HepG2 (cell line): ENCODE results near the gene KRTAP12-2. TPM values are rescaled to one million over a fixed set of nuclear protein-coding genes. Genes with fewer than 3 reads are reported as not detected.

Source experiments
- ATAC-seq: fragments of 200-7000 bp; cut with Tn5 transposase; 3 replicates; pipeline ENCODE4 v1.9.1; 2020; ENCODE audit warnings: mild to moderate bottlenecking, moderate library complexity
- BruUV-seq: library from RNA; stranded (reverse); fragments of 400-500 nt; replicated peaks from 2 replicates; lab custom pipeline; 2021; lab: Mats Ljungman, UMichigan
- CTCF ChIA-PET: fragments of 300-600 bp; formaldehyde crosslinking; extraction: SDS; loops from one replicate; lab custom pipeline; 2021; ENCODE audit warnings: low total read pairs, inconsistent platforms, low intra/inter-chr PET ratio; lab: Yijun Ruan, JAX
- POLR2A ChIA-PET: fragments of 350-600 bp; sonication (Branson Sonifier 250); formaldehyde crosslinking; loops from one replicate; lab custom pipeline; 2020; ENCODE audit warnings: antibody characterized with exemption, inconsistent platforms; lab: Yijun Ruan, JAX
- DNase-seq: peaks from one replicate; pipeline ENCODE4 v3.0.0-alpha.2; 2015; ENCODE audit warnings: low spot score
- FAIRE-seq: peaks from 3 replicates; lab custom pipeline; 2011; peaks lifted over from hg19 to GRCh38; lab: Jason Lieb, UNC
- H2AFZ ChIP-seq: one replicate; pipeline ENCODE4 v1.6.1; 2011; ENCODE audit warnings: low read length, inconsistent platforms
- H3K27ac ChIP-seq: fragments of 300-600 bp; 3 replicates; pipeline ENCODE4 v1.8.0; 2011; ENCODE audit warnings: mixed run types, mild to moderate bottlenecking, mixed read lengths, low read length, inconsistent platforms; ENCODE audit not compliant: insufficient read depth; ENCODE audit errors: extremely low read length
- H3K27me3 ChIP-seq, 2 experiments: fragments of 200-600 bp in 1 of 2; 2 replicates in 1 of 2; 3 replicates in 1 of 2; pipeline versions ENCODE4 v1.6.0 to v1.8.0; 2011; ENCODE audit warnings: low read length in 2 of 2, mild to moderate bottlenecking in 2 of 2, moderate library complexity in 2 of 2, inconsistent platforms in 1 of 2; ENCODE audit not compliant: insufficient read depth in 2 of 2, control insufficient read depth in 1 of 2
- H3K36me3 ChIP-seq, 2 experiments: fragments of 200-600 bp in 1 of 2; replicated peaks in 1 of 2; 2 replicates in 1 of 2; 3 replicates in 1 of 2; pipeline versions ENCODE4 v1.5.1 to v1.8.0; 2011; ENCODE audit warnings: low read length in 2 of 2, inconsistent platforms in 1 of 2; ENCODE audit not compliant: insufficient read depth in 2 of 2, control insufficient read depth in 1 of 2
- H3K4me1 ChIP-seq: 2 replicates; pipeline ENCODE4 v1.5.1; 2012; ENCODE audit warnings: low read length, inconsistent platforms; ENCODE audit not compliant: insufficient read depth
- H3K4me2 ChIP-seq: 2 replicates; pipeline ENCODE4 v1.6.0; 2011; ENCODE audit warnings: low read depth, low read length, inconsistent platforms
- H3K4me3 ChIP-seq, 3 experiments: fragments of 200-600 bp in 1 of 3; sonication (generic), shearing (Covaris generic) in 1 of 3; replicated peaks in 1 of 3; 2 replicates each; pipeline ENCODE4 v1.5.1; 2011 to 2016; ENCODE audit warnings: low read length in 3 of 3, inconsistent platforms in 2 of 3, low read depth in 2 of 3, mild to moderate bottlenecking in 2 of 3, control low read depth in 1 of 3, mixed read lengths in 1 of 3; ENCODE audit not compliant: insufficient read depth in 1 of 3
- H3K79me2 ChIP-seq: one replicate; pipeline ENCODE4 v1.6.1; 2011; ENCODE audit warnings: low read length, inconsistent platforms; ENCODE audit not compliant: insufficient read depth
- H3K9ac ChIP-seq: 2 replicates; pipeline ENCODE4 v1.6.0; 2011; ENCODE audit warnings: mild to moderate bottlenecking, low read depth, low read length, inconsistent platforms; ENCODE audit not compliant: insufficient read depth
- H3K9me3 ChIP-seq: 2 replicates; pipeline ENCODE4 v1.5.1; 2012; ENCODE audit warnings: mild to moderate bottlenecking, low read length
- H4K20me1 ChIP-seq: 2 replicates; pipeline ENCODE4 v1.6.0; 2011; ENCODE audit warnings: inconsistent platforms, mild to moderate bottlenecking, low read length, moderate library complexity; ENCODE audit not compliant: insufficient read depth
- CBFB ChIP-seq: sonication (generic); formaldehyde crosslinking; IDR thresholded peaks from 2 replicates; pipeline ENCODE4 v1.4.0; 2020; ENCODE audit warnings: missing genetic modification reagents
- DPF2 ChIP-seq: sonication (generic); formaldehyde crosslinking; IDR thresholded peaks from 2 replicates; pipeline ENCODE4 v1.4.0; 2020; ENCODE audit warnings: mild to moderate bottlenecking, low read depth, missing genetic modification reagents, borderline replicate concordance
- FOXO1 ChIP-seq: sonication (generic); formaldehyde crosslinking; IDR thresholded peaks from 2 replicates; pipeline ENCODE4 v1.4.0; 2020; ENCODE audit warnings: missing genetic modification reagents
- PRMT3 ChIP-seq: sonication (generic); formaldehyde crosslinking; IDR thresholded peaks from 2 replicates; pipeline ENCODE4 v1.8.1; 2022; ENCODE audit warnings: low read depth, mild to moderate bottlenecking, moderate library complexity, missing genetic modification reagents, borderline replicate concordance
- SRSF9 ChIP-seq: fragments of 200-400 bp; formaldehyde crosslinking; IDR thresholded peaks from 2 replicates; pipeline ENCODE4 v1.6.1; 2018; ENCODE audit warnings: borderline replicate concordance, mild to moderate bottlenecking, low read depth, low read length; ENCODE audit not compliant: insufficient read depth, poor library complexity, severe bottlenecking
- ZNF34 ChIP-seq: sonication (generic); formaldehyde crosslinking; IDR thresholded peaks from 2 replicates; pipeline ENCODE4 v1.4.0; 2020; ENCODE audit warnings: mild to moderate bottlenecking, missing genetic modification reagents, borderline replicate concordance
- ZNF382 ChIP-seq: sonication (generic); formaldehyde crosslinking; IDR thresholded peaks from 2 replicates; pipeline ENCODE4 v1.5.0; 2020; ENCODE audit warnings: missing genetic modification reagents, mild to moderate bottlenecking, borderline replicate concordance
- ZNF431 ChIP-seq: sonication (generic); formaldehyde crosslinking; IDR thresholded peaks from 2 replicates; pipeline ENCODE4 v1.9.0; 2022; ENCODE audit warnings: missing genetic modification reagents, low read depth, mild to moderate bottlenecking, borderline replicate concordance
- ZNF660 ChIP-seq: sonication (generic); formaldehyde crosslinking; IDR thresholded peaks from 2 replicates; pipeline ENCODE4 v1.5.1; 2020; ENCODE audit warnings: mild to moderate bottlenecking, low read depth, missing genetic modification reagents, borderline replicate concordance
- WGBS: methylation state at CpG from one replicate; pipeline ENCODE4 v1.1.6; 2017; ENCODE audit warnings: low lambda C conversion rate; 5-methylcytosine and 5-hydroxymethylcytosine counted together
- in situ Hi-C: cut with HindIII; loops from 2 replicates; pipeline ENCODE4 v1.10.0; 2017; ENCODE audit warnings: low pct_unique_long_range_greater_than_20kb; ENCODE audit not compliant: extremely low pct_ligation_motif_present
- intact Hi-C: fragments of 100-400 bp; cut with micrococcal nuclease; formaldehyde crosslinking; loops from one replicate; pipeline ENCODE4 v1.10.0; 2022; ENCODE audit not compliant: unreplicated experiment
- polyA plus RNA-seq, 8 experiments: library from polyadenylated mRNA; depleted of rRNA in 3 of 8; stranded (reverse) in 7 of 8; unstranded in 1 of 8; fragments of >200 nt; fragmentation: Illumina TruSeq in 4 of 8; extraction: Trizol in 4 of 8; gene quantifications; 2 replicates each; pipeline versions ENCODE4 v1.2.1 to v1.2.3, GENCODE V29; 2011 to 2016; ENCODE audit warnings: low read depth in 4 of 8, missing spikeins in 1 of 8, mixed read lengths in 1 of 8; ENCODE audit not compliant: insufficient read depth in 1 of 8
- total RNA-seq, 5 experiments: library from RNA; depleted of rRNA; stranded (reverse); fragments of >200 nt; fragmentation: Illumina TruSeq; extraction: Trizol; gene quantifications; 2 replicates each; pipeline ENCODE4 v1.2.3, GENCODE V29; 2016; ENCODE audit warnings: low read depth in 1 of 5
- TF ChIP-seq, protein P1 (sequence below): IDR thresholded peaks from 2 replicates; pipeline ENCODE4 v1.6.1; 2018; ENCODE audit warnings: missing genetic modification reagents
- TF ChIP-seq, protein P2 (sequence below), 2 experiments: sonication (generic) in 1 of 2; formaldehyde crosslinking in 1 of 2; IDR thresholded peaks; 2 replicates each; pipeline versions ENCODE4 v1.6.1 to v1.9.0; 2014 to 2022; ENCODE audit warnings: antibody characterized with exemption in 1 of 2, borderline replicate concordance in 1 of 2, inconsistent platforms in 1 of 2, low read depth in 1 of 2, missing genetic modification reagents in 1 of 2
- TF ChIP-seq, protein P3 (sequence below): sonication (generic); formaldehyde crosslinking; conservative IDR thresholded peaks from 2 replicates; pipeline ENCODE4 v1.4.0; 2020; ENCODE audit warnings: missing genetic modification reagents

The KRTAP12-2 gene
- total and polyA plus RNA-seq, 2 of the 13 experiments (the other 11 are each of a cell fraction or from before 2014, with no cell fraction given) = not detected

DNA sequence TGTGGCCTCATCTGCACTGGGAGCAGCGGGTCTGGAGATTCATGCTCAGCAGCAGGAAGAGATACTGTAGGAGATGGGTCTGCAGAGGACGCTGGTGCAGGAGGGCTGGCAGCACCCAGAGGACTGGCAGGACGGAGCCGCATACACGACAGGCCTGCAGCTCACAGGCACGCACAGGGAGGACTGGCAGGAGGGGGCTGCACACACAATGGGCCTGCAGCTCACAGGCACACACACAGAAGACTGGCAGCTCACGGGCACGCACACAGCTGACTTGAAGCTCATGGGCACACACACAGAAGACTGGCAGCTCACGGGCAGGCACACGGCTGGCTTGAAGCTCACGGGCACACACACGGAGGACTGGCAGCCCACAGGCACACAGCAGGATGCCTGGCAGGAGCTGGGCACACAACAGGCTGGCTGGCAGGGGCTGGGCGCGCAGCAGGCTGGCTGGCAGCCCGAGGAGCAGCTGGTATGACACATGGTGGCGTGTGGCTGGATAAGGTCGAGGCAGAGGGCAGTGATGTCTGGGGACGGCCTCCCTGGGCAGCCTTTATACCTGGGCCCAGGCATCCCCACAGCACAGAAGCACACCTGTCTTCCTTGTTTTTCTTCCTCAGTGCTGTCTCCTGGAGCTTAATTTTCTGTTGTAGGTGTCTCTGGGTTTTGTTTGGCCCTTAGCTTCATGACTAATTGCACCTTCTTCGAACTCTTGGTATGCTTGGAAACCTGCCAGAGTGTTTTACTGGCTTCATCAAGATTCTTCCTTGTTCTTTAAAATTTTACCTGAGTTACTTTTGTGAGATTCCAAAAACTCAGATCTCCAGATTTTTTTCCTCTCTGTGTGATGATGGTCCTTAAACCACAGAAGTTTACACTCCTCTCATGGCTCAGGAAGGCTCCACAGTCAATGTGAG lies at the start of gene KRTAP12-2 (continued):
- TF ChIP-seq, protein P1, sequence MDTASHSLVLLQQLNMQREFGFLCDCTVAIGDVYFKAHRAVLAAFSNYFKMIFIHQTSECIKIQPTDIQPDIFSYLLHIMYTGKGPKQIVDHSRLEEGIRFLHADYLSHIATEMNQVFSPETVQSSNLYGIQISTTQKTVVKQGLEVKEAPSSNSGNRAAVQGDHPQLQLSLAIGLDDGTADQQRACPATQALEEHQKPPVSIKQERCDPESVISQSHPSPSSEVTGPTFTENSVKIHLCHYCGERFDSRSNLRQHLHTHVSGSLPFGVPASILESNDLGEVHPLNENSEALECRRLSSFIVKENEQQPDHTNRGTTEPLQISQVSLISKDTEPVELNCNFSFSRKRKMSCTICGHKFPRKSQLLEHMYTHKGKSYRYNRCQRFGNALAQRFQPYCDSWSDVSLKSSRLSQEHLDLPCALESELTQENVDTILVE (CRISPR knock-in tag) = no peak
- no peak for TF ChIP-seq SRSF9
- TF ChIP-seq ZNF382 = no peak
- no peak for TF ChIP-seq ZNF660 (CRISPR knock-in tag)
- no peak for TF ChIP-seq CBFB (CRISPR knock-in tag)
- TF ChIP-seq DPF2 (CRISPR knock-in tag) = no peak

DNA sequence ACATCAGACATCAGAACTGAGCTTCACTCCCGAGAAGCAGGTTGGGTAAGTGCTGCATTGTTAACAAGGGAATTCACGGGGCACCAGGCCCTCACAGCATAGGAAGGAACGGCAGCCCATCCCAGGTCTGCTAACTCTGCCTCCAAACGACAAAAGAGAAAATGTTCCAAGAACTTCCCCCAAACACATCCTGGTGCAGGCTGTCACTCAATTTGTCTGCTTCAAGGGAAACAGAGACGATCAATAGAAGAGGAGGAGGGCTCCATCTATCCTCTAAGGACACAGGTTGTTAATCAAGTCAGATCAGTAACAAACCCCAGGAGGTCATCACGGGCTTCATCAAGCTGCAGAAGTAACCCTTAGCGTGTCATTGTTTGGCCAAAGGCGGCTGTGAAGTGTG lies 48.2 kb upstream of the KRTAP12-2 start:
- ATAC-seq (no peak), DNase-seq (no peak), FAIRE-seq (no peak)
- Histone ChIP-seq H3K27me3 (peaks cover 14 to 38% of the 10 kb centered on the region in 2 experiments), H3K9ac (no peak overlapping the region), H3K79me2 (no peaks in the 10 kb centered on the region), H3K9me3 (no peaks in the 10 kb centered on the region), H2AFZ (no peak overlapping the region), H3K36me3 (no peaks in the 10 kb centered on the region), H3K4me3 (no peak overlapping the region), H3K4me2 (no peak overlapping the region), H3K4me1 (peaks cover 16% of the 10 kb centered on the region; the same call in 1 of the 2 replicates), H4K20me1 (no peaks in the 10 kb centered on the region), H3K27ac (no peak overlapping the region)
- ChIA-PET CTCF (no interaction called here), POLR2A (no interaction called here)
- intact Hi-C loops = no loop called here
- no TSS peak for BruUV-seq
- 10% methylated on average over 7 of the region's 8 CpGs for WGBS
- in situ Hi-C loops = no loop called here
- TF ChIP-seq, protein P2, sequence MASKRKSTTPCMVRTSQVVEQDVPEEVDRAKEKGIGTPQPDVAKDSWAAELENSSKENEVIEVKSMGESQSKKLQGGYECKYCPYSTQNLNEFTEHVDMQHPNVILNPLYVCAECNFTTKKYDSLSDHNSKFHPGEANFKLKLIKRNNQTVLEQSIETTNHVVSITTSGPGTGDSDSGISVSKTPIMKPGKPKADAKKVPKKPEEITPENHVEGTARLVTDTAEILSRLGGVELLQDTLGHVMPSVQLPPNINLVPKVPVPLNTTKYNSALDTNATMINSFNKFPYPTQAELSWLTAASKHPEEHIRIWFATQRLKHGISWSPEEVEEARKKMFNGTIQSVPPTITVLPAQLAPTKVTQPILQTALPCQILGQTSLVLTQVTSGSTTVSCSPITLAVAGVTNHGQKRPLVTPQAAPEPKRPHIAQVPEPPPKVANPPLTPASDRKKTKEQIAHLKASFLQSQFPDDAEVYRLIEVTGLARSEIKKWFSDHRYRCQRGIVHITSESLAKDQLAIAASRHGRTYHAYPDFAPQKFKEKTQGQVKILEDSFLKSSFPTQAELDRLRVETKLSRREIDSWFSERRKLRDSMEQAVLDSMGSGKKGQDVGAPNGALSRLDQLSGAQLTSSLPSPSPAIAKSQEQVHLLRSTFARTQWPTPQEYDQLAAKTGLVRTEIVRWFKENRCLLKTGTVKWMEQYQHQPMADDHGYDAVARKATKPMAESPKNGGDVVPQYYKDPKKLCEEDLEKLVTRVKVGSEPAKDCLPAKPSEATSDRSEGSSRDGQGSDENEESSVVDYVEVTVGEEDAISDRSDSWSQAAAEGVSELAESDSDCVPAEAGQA (IDR thresholded peaks at IDR 0.05; ENCODE audit: low read depth) = no peak
- TF ChIP-seq, protein P2 (CRISPR knock-in tag; IDR thresholded peaks at IDR 0.05; ENCODE audit: borderline replicate concordance) = no peak
- TF ChIP-seq, protein P3, sequence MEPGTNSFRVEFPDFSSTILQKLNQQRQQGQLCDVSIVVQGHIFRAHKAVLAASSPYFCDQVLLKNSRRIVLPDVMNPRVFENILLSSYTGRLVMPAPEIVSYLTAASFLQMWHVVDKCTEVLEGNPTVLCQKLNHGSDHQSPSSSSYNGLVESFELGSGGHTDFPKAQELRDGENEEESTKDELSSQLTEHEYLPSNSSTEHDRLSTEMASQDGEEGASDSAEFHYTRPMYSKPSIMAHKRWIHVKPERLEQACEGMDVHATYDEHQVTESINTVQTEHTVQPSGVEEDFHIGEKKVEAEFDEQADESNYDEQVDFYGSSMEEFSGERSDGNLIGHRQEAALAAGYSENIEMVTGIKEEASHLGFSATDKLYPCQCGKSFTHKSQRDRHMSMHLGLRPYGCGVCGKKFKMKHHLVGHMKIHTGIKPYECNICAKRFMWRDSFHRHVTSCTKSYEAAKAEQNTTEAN (CRISPR knock-in tag) = no peak
- TF ChIP-seq ZNF431 (CRISPR knock-in tag) (no peak), PRMT3 (CRISPR knock-in tag) (no peak), ZNF34 (no peak), FOXO1 (CRISPR knock-in tag) (no peak)
